ENCODE results near the gene PCNX1. TPM values are rescaled to one million over a fixed set of nuclear protein-coding genes. Genes with fewer than 3 reads are reported as not detected.

PCNX1 gene
- total and polyA plus RNA-seq, 9 of the 15 experiments (the other 6 are each of a cell fraction or from before 2014, with no cell fraction given) = 0.30 to 4.5 (median 2.3) TPM

GRCh38 chr14:70887737-70888499 is 19.3 kb upstream of the PCNX1 start:
- intact Hi-C loops (cut with micrococcal nuclease) (no loop called here), in situ Hi-C loops (cut with MboI) (no loop called here)
- CTCF ChIA-PET (ENCODE audit: low intra/inter-chr PET ratio) = no interaction called here
- H3K9ac ChIP-seq (ENCODE audit: insufficient read depth in 1 of 2, low read depth in 2 of 2, low read length in 2 of 2) = no peak overlapping the region
- POLR2A ChIA-PET = interaction anchor here (0.6 kb wide), 1 partner anchor 119 kb away, joined by 3 read pairs; no protein-coding TSS in a partner anchor
- H3K9me1 ChIP-seq (ENCODE audit: control insufficient read depth, insufficient read depth, low read length) = no peaks in the 10 kb centered on the region
- H2AFZ ChIP-seq (ENCODE audit: low read depth, low read length) = no peak overlapping the region
- H3K27me3 ChIP-seq (ENCODE audit: control insufficient read depth in 2 of 2, insufficient read depth in 2 of 2, low read length in 2 of 2) = no peaks in the 10 kb centered on the region; a peak in 2 of 5 replicates
- no peak overlapping the region for H3K4me3 ChIP-seq
- no TSS peak for BruUV-seq (replicated peaks)
- H3K9me3 ChIP-seq (replicated peaks; ENCODE audit: control insufficient read depth, insufficient read depth, low read depth, low read length) = no peaks in the 10 kb centered on the region
- ATAC-seq (no peak), FAIRE-seq (no peak), DNase-seq (ENCODE audit: extremely low read depth in 1 of 4, low spot score in 3 of 4) (no peak)
- 0% methylated on average over 3 of the region's 3 CpGs for WGBS (ENCODE audit: insufficient coverage, low coverage, missing lambda C conversion rate)
- no peak overlapping the region for H3K4me2 ChIP-seq (ENCODE audit: insufficient read depth, low read length)
- H4K20me1 ChIP-seq (replicated peaks; ENCODE audit: control insufficient read depth, insufficient read depth, low read length) = no peaks in the 10 kb centered on the region
- H3K4me1 ChIP-seq (replicated peaks in 1 of 2; ENCODE audit: control insufficient read depth in 2 of 2, insufficient read depth in 2 of 2, low read length in 2 of 2) = peaks cover 0 to 3% of the 10 kb centered on the region in 2 experiments; a peak in 3 of 5 replicates
- H3K27ac ChIP-seq (ENCODE audit: extremely low read depth, low read depth, low read length) = no peak overlapping the region
- no peaks in the 10 kb centered on the region for H3K36me3 ChIP-seq (ENCODE audit: control insufficient read depth, insufficient read depth, low read length)
- no peaks in the 10 kb centered on the region for H3K79me2 ChIP-seq (ENCODE audit: control insufficient read depth, insufficient read depth, low read length)
- TF ChIP-seq PHF20 (IDR thresholded peaks at IDR 0.05; ENCODE audit: partially characterized antibody) (no peak), AFF4 (CRISPR knock-in tag; IDR thresholded peaks at IDR 0.05) (no peak), NFIX (CRISPR knock-in tag; IDR thresholded peaks at IDR 0.05; ENCODE audit: low read depth) (no peak), BDP1 (IDR thresholded peaks at IDR 0.05; ENCODE audit: insufficient read depth, insufficient read length) (no peak), ZBTB2 (IDR thresholded peaks at IDR 0.05) (no peak), FOXK1 (CRISPR knock-in tag; IDR thresholded peaks at IDR 0.05; ENCODE audit: borderline replicate concordance) (no peak), MXD1 (CRISPR knock-in tag; IDR thresholded peaks at IDR 0.05; ENCODE audit: borderline replicate concordance, poor library complexity, severe bottlenecking) (no peak), ZNF398 (CRISPR knock-in tag; IDR thresholded peaks at IDR 0.05) (no peak)
